ENCODE results near the gene RNF145.

RNF145 gene

DNA sequence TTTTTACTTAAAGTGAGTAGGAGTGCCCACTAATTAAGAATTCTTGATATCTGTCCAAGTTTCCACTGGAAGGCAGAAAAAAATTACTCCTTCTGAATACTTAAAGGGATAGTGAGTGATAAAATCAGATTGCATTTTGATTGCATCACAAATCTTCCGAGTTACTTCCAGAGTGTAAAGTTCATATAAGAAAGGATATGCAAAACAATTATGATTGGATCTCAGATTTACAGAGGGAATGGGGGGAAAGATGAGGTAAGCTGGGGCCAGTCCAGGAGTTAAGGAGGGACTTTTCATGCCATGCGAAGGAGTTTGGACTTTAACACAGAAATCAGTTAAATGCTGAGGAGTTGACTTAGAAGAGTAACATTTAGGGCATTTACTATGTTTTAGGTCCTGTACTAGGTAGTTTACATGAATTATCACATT, 9.3 kb upstream of the RNF145 start:
- H3K27ac ChIP-seq = no peak overlapping the region
- TF ChIP-seq, protein P1, sequence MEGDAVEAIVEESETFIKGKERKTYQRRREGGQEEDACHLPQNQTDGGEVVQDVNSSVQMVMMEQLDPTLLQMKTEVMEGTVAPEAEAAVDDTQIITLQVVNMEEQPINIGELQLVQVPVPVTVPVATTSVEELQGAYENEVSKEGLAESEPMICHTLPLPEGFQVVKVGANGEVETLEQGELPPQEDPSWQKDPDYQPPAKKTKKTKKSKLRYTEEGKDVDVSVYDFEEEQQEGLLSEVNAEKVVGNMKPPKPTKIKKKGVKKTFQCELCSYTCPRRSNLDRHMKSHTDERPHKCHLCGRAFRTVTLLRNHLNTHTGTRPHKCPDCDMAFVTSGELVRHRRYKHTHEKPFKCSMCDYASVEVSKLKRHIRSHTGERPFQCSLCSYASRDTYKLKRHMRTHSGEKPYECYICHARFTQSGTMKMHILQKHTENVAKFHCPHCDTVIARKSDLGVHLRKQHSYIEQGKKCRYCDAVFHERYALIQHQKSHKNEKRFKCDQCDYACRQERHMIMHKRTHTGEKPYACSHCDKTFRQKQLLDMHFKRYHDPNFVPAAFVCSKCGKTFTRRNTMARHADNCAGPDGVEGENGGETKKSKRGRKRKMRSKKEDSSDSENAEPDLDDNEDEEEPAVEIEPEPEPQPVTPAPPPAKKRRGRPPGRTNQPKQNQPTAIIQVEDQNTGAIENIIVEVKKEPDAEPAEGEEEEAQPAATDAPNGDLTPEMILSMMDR (conservative IDR thresholded peaks at IDR 0.05) = no peak
- no peak for TF ChIP-seq ZFX (IDR thresholded peaks at IDR 0.05)

DNA sequence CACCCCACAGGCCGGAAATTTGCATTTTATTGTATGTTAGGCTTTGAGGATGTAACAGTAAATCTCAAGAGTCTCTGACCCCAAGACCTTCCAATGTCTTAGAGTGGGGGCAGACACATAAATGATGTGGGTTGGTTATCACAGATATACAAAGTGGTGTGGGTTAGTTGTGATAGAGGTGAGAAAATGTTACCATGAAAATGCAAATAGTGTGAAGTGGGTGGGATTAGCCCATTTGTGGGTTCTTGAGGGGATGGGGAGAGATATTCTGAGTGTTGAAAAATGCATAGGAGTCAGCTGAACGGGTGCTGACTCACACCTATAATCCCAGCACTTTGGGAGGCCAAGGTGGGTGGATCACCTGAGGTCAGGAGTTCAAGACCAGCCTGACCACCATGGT, 7.9 kb upstream of the RNF145 start:
- H3K27ac ChIP-seq = no peak overlapping the region
- no peak for TF ChIP-seq ZFX (IDR thresholded peaks at IDR 0.05)
- TF ChIP-seq, protein P1 (conservative IDR thresholded peaks at IDR 0.05) = no peak

DNA sequence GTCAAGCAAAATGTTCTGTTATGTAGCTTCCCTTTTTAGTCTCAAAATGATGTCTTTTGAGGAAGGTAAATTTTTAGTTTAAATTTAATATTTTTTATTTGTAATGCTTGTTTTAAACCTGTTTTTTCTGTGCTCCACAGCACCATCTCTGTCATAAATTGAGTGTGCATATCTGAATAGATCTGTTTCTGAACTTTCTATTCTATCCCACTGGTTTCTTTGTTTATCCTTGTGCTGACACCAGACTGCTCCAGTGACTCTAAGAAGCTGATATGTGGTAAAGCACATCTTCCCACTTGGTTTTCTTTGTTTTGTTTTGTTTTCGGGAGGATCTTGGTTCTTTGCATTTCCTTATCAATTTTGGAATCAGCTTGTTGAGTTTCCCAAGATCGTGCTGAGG, 7.1 kb upstream of the RNF145 start:
- no peak overlapping the region for H3K27ac ChIP-seq
- TF ChIP-seq ZFX (IDR thresholded peaks at IDR 0.05) = no peak
- TF ChIP-seq, protein P1 (conservative IDR thresholded peaks at IDR 0.05) = 0 out of 2 replicates have a peak, but pooled peaks have one; percentile 3

DNA sequence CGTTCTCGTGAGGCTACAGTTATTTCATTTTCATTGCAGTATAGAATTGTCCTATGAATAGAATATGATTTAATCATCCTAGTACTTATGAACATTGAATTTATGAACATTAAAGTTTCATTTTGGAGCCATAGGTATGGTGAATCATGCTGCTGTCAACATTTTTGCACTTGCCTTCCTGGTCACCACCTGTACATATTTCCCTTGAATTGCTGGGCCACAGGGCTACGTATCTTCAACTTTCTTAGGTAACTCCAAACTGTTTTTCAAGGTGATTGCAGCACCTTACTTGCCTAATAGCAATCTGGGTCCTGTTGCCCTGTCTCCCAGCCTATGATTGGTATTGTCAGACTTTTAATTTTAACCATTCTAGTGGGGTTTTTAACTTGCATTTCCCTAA, 6.5 kb upstream of the RNF145 start:
- TF ChIP-seq, protein P1 (conservative IDR thresholded peaks at IDR 0.05) = no peak
- no peak for TF ChIP-seq ZFX (IDR thresholded peaks at IDR 0.05)
- no peak overlapping the region for H3K27ac ChIP-seq

DNA sequence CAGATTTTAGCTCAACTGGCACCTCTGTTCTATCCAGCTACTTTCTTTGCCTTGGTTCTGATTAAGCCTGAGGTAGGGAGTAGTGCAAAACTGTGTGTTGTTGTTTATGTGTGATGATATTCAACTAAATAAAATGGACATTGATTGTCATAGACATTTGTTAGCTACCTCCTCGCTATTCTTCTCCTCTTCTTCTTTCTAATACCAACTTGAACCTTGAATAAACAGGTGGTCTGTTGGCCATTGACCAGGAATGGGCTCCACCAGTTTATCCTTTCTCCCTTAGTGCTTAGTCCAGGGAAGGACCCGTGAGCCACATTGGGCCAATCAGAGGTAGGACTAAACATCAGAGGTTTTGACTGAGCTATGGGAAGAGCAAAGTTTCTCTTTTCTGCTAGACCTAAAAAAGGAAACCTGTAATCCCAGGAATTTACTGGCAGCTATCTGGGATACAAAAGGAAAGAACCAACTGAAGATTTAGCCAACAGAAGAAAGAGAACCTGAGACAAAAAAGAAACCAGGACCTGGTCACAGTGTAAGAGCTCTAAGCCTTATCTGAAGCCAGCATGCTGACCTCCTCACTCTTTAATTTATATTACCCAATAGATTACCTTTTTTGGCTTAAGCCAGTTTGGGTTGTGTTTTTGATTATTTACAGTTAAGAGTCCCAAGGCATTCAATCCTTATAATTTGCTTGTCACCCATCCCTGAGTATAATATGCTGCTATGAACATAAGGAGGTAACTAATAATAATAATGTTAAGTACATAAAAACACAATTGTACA, 5.3 kb upstream of the RNF145 start:
- no peak for TF ChIP-seq ZFX (IDR thresholded peaks at IDR 0.05)
- TF ChIP-seq, protein P1 (conservative IDR thresholded peaks at IDR 0.05) = no peak
- H3K27ac ChIP-seq = no peak overlapping the region

DNA sequence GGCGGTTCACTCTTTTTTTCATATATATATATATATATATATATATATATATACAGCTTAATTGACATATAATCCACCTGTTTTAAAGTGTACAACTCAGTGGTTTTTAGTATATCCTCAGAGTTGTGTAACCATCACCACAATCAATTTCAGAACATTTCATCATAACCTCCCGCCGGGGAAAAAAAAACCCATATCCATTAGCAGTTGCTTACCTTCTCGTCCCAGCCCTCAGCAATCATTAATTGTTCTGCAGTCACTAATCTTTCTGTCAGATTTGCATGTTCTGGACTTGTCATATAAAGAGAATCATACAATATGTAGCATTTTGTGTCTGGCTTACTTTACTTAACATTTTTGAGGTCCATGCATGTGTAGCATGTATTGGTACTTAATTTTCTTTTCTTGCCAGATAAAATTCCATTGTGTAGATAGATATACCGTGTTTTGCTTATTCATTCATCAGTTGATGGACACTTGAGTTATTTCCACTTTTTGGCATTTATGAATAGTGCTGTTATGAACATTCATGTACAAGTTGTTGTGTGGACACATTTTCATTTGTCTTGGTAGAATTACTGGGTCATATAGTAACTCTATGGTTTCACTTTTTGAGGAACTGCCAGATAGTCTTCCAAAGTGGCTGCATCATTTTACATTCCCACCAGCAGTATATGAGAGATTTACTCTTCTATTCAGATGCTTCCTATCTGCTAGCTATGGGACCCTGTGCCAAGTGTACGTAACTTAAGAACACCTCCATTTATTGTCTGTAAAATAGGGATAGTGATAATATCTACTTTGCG, 3.5 kb upstream of the RNF145 start:
- TF ChIP-seq, protein P1 (conservative IDR thresholded peaks at IDR 0.05) = no peak
- no peak for TF ChIP-seq ZFX (IDR thresholded peaks at IDR 0.05)
- H3K27ac ChIP-seq = no peak overlapping the region

DNA sequence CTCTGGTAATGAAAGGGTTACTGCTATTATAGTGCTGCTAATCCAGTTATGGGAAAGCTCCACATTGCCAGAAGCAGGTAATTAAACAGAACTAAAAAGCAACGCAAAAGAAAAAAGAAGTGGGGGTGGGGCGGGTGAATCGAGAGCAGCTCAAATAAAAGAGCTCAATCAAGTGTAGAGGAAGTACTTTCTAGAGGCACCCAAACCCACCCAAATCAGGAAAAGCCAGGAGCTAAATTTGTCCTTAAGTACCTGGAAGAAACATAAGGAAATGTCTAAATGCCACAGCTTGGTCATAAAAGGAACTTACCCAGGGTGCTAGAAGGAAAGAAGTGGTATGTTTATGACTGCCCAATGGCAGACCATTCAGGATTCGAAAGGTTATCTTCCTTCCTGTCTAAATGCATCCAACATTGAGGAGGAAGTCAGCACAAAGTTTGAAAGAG, 2.4 kb upstream of the RNF145 start:
- TF ChIP-seq, protein P1 (conservative IDR thresholded peaks at IDR 0.05) = no peak
- no peak for TF ChIP-seq ZFX (IDR thresholded peaks at IDR 0.05)
- no peak overlapping the region for H3K27ac ChIP-seq
